Spleen (tissue), 7 donors: ENCODE results near the gene GNG7.
"Not testable (repeated sequence)": the region's sequence is repeated elsewhere in the genome, so short reads cannot be mapped to it uniquely, and the experiment has no call there.

ENCODE experiments used
- CTCF ChIP-seq, 11 experiments: fragments of 200-600 bp in 7 of 11; fragments of 450-650 bp in 4 of 11; sonication (generic) in 4 of 11; IDR thresholded peaks in 8 of 11; conservative IDR thresholded peaks in 3 of 11; 1 replicate in 7 of 11; 2 replicates in 4 of 11; pipeline versions ENCODE4 v1.4.0 to v1.8.0; 2016 to 2021; ENCODE audit warnings: antibody characterized with exemption in 11 of 11, inconsistent platforms in 4 of 11, mild to moderate bottlenecking in 1 of 11
- POLR2A ChIP-seq, 3 donors: fragments of 450-650 bp; IDR thresholded peaks; one replicate each; pipeline ENCODE4 v1.5.1; 2017; ENCODE audit warnings: antibody characterized with exemption in 3 of 3, mild to moderate bottlenecking in 1 of 3
- POLR2AphosphoS5 ChIP-seq, 3 donors: sonication (generic); formaldehyde crosslinking; IDR thresholded peaks; one replicate each; pipeline ENCODE4 v1.5.1; 2017; ENCODE audit warnings: antibody characterized with exemption in 3 of 3
- donor health status: DM: no; HTN: no; CAD: no; lungs with moderate emphysema.
- donor health status: DM: no; HTN: no; CAD: no.
- donor health status: DM: no; HTN: no; CAD: no.

DNA sequence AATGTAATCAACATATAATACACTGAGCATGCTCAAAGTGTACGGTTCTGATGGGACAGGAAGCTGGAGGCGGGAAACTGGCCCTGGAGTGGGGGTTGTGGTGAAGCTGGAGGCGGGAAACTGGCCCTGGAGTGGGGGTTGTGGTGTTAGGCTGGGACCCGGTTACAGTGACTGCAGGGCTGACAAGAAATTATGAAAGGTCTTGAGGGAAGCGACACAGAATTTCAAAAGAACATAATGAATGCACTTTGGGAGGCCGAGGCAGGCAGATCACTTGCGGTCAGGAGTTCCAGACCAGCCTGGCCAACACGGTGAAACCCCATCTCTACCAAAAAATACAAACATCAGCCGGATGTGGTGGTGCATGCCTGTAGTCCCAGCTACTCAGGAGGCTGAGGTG is 164.9 kb downstream of the GNG7 start:
- not testable (repeated sequence) for TF ChIP-seq POLR2A (IDR thresholded peaks at IDR 0.05); CTCF (IDR thresholded peaks at IDR 0.05 in 8 of 11, conservative IDR thresholded peaks at IDR 0.05 in 3 of 11); POLR2AphosphoS5 (IDR thresholded peaks at IDR 0.05)
